Measurements from ENCODE around the gene ADAMTS9. TPM values are rescaled to one million over a fixed set of nuclear protein-coding genes. Genes with fewer than 3 reads are reported as not detected.

ADAMTS9 gene
- total RNA-seq, 1 experiment from 2014 or later, result 0.46 TPM

- no peak for TF ChIP-seq CTCF (conservative IDR thresholded peaks at IDR 0.05)
- H3K4me2 ChIP-seq (ENCODE audit: insufficient read depth, insufficient read length, low read length), result no peak overlapping the region
- H2BK5ac ChIP-seq (ENCODE audit: insufficient read length, low read length), result no peak overlapping the region
- H3K79me2 ChIP-seq (ENCODE audit: insufficient read depth, low read length), result no peaks in the 10 kb centered on the region
- H4K5ac ChIP-seq (ENCODE audit: insufficient read length, low read depth, low read length), result no peak overlapping the region
- no peak overlapping the region for H3K23ac ChIP-seq (ENCODE audit: insufficient read length, low read depth, low read length)
- H4K8ac ChIP-seq (replicated peaks; ENCODE audit: insufficient read length, low read depth, low read length), result no peak overlapping the region
- no peak overlapping the region for H3T11ph ChIP-seq (ENCODE audit: low read length)
- H3K4me3 Mint-ChIP-seq, result no peak overlapping the region
- H4K20me1 ChIP-seq (ENCODE audit: control insufficient read depth, insufficient read depth, insufficient read length), result no peaks in the 10 kb centered on the region
- no peak for DNase-seq
- H2BK12ac ChIP-seq (ENCODE audit: insufficient read length, low read depth, low read length), result no peak overlapping the region
- H3K18ac ChIP-seq (ENCODE audit: insufficient read length, low read depth, low read length), result no peak overlapping the region
- H2AFZ ChIP-seq (ENCODE audit: low read length), result no peak overlapping the region
- no peak overlapping the region for H3K9ac ChIP-seq (ENCODE audit: extremely low read depth, insufficient read length, low read length)
- H3K4me1 Mint-ChIP-seq, result peaks cover 11 to 16% of the 10 kb centered on the region in 2 experiments
- WGBS (ENCODE audit: extremely low coverage, insufficient read length, low lambda C conversion rate), result no CpG with 5 or more reads among the region's 5 CpGs
- H2AK5ac ChIP-seq (ENCODE audit: insufficient read length, low read length), result no peak overlapping the region
- H3K36me3 Mint-ChIP-seq (ENCODE audit: insufficient read depth in 1 of 3, low read depth in 3 of 3), result no peaks in the 10 kb centered on the region
- no peaks in the 10 kb centered on the region for H3K9me3 Mint-ChIP-seq
- no peak overlapping the region for H3K4ac ChIP-seq (ENCODE audit: low read depth, low read length)
- no peaks in the 10 kb centered on the region for H3K79me1 ChIP-seq (ENCODE audit: insufficient read depth, low read depth, low read length, poor library complexity, severe bottlenecking)
- H3K56ac ChIP-seq (ENCODE audit: insufficient read length, low read depth, low read length), result no peak overlapping the region
- H3K9me3 ChIP-seq (ENCODE audit: control insufficient read depth, low read depth, low read length), result no peaks in the 10 kb centered on the region
- no peak overlapping the region for H4K91ac ChIP-seq (ENCODE audit: insufficient read length, low read depth, low read length)
- no peaks in the 10 kb centered on the region for H3K27me3 ChIP-seq (ENCODE audit: insufficient read depth, low read length)
- H2BK120ac ChIP-seq (ENCODE audit: low read depth, low read length, poor library complexity, severe bottlenecking), result no peak overlapping the region
- no peaks in the 10 kb centered on the region for H3K23me2 ChIP-seq (ENCODE audit: insufficient read length, low read depth, low read length, poor library complexity, severe bottlenecking)
- no peak overlapping the region for H2BK20ac ChIP-seq (ENCODE audit: low read depth, low read length, poor library complexity, severe bottlenecking)
- no peak overlapping the region for H2BK15ac ChIP-seq (ENCODE audit: low read depth, low read length)
- no peaks in the 10 kb centered on the region; the same call in 1 of the 2 replicates for H3K27me3 Mint-ChIP-seq (ENCODE audit: low read depth)
- no peak overlapping the region for H3K14ac ChIP-seq (ENCODE audit: insufficient read depth, low read length)
- H3K27ac Mint-ChIP-seq, result no peak overlapping the region
- H3K4me1 ChIP-seq (ENCODE audit: insufficient read depth, low read length), result peaks cover 6% of the 10 kb centered on the region; the same call in 1 of the 2 replicates
- no peak overlapping the region for H3K27ac ChIP-seq (ENCODE audit: insufficient read length, low read depth, low read length)
Measured at GRCh38 chr3:64627042-64627441, 60.8 kb downstream of the ADAMTS9 start.
